ENCODE data around the gene JMJD4.

Gene JMJD4

DNA sequence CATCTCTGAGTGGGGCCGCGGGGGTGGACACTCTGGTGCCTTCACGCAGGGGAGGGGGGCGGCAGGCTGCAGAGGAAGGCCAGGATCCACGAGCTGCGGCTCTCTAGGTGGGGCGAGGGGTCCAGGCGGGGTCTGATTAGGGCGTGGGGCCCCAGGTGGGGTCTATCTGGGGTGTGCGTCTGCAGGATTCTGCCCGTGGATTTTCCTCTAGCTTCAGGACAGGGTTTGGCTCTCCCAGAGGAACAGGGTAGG lies 6.3 kb downstream of the JMJD4 start:
- no peak for DNase-seq (ENCODE audit: low read depth)
- TF ChIP-seq, protein P1, sequence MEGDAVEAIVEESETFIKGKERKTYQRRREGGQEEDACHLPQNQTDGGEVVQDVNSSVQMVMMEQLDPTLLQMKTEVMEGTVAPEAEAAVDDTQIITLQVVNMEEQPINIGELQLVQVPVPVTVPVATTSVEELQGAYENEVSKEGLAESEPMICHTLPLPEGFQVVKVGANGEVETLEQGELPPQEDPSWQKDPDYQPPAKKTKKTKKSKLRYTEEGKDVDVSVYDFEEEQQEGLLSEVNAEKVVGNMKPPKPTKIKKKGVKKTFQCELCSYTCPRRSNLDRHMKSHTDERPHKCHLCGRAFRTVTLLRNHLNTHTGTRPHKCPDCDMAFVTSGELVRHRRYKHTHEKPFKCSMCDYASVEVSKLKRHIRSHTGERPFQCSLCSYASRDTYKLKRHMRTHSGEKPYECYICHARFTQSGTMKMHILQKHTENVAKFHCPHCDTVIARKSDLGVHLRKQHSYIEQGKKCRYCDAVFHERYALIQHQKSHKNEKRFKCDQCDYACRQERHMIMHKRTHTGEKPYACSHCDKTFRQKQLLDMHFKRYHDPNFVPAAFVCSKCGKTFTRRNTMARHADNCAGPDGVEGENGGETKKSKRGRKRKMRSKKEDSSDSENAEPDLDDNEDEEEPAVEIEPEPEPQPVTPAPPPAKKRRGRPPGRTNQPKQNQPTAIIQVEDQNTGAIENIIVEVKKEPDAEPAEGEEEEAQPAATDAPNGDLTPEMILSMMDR (IDR thresholded peaks at IDR 0.05; ENCODE audit: low read length, missing control alignments): no peak
- H3K4me3 ChIP-seq (replicated peaks; ENCODE audit: low read depth, low read length): peak overlapping the region; percentile 57

DNA sequence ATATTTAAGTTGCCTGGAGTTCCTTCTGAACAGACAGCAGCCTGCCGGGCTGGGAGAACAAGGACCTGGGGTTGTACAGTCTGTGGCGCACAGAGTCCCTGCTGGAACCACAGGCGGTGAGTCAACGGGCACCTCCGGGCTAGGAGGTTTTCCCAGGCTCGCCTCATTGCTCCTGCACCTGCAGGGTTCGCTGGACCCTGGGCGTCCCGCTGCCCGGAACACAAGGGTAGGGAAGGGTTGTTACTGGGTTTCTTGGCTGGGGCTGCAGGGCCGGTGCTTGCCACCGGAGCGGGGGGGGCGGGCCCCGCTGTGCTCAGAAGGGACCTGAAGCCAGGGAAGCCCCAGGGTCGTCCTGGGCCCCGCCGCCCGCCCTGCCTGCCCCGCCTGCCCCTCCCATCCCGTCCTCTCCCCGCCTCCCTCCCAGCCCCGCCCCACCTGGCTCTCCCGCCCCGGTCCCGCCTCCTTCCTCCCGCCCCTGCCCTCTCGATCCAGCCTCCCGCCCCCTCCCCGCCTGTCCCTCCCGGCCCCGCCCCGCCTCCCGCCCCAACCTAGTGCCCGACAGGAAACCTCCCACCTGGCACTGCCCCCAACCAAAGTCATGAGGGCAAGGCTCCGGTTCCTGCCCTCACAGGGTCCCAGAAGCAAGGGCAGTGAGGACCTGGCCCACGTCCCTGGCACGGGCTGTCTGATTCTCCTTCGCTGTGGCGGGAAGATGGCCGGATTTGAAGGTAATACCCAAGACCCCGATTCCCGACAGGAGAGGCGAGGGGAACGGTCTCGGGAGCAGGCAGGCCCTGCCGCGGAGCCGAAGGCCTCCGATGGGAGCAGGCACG lies 6.8 kb downstream of the JMJD4 start:
- TF ChIP-seq, protein P1 (IDR thresholded peaks at IDR 0.05; ENCODE audit: low read length, missing control alignments): no peak
- DNase-seq (ENCODE audit: low read depth): peak; percentile 34
- peak overlapping the region; percentile 57 for H3K4me3 ChIP-seq (replicated peaks; ENCODE audit: low read depth, low read length)

- no peak for DNase-seq (ENCODE audit: low read depth)
Measured at GRCh38 chr1:227726924-227727599, 8.0 kb downstream of the JMJD4 start.

GRCh38 chr1:227726318-227726717 lies 8.8 kb downstream of the JMJD4 start:
- no peak for DNase-seq (ENCODE audit: low read depth)
- TF ChIP-seq, protein P1 (IDR thresholded peaks at IDR 0.05; ENCODE audit: low read length, missing control alignments): no peak

More at GRCh38 chr1:227726924-227727599, 8.0 kb downstream of the JMJD4 start:
- H3K4me3 ChIP-seq (replicated peaks; ENCODE audit: low read depth, low read length): no peak overlapping the region
- TF ChIP-seq, protein P1 (IDR thresholded peaks at IDR 0.05; ENCODE audit: low read length, missing control alignments): no peak

DNA sequence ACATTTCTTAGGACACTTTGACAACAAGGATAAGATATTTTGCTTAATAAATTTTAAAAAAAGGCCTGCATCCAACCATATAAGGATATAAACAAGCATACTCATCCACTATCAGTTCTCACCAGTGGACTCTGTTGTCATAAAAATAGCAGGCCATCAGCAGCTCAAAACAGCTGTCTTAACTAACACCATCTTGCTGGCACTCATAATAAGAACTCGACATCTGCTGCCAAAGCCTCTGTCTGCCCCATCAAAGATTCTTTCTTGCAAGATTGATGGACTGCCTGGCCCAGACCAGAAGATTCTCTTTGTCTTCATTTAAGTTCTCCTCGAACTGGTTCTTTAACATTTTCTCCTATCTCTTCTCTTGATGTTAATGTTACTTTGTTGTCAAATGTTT lies 10.1 kb downstream of the JMJD4 start:
- no peak for DNase-seq (ENCODE audit: low read depth)
- TF ChIP-seq, protein P1 (IDR thresholded peaks at IDR 0.05; ENCODE audit: low read length, missing control alignments): no peak
- H3K4me3 ChIP-seq (replicated peaks; ENCODE audit: low read depth, low read length): no peak overlapping the region

More at GRCh38 chr1:227726318-227726717, 8.8 kb downstream of the JMJD4 start:
- H3K4me3 ChIP-seq (replicated peaks; ENCODE audit: low read depth, low read length): no peak overlapping the region

DNA sequence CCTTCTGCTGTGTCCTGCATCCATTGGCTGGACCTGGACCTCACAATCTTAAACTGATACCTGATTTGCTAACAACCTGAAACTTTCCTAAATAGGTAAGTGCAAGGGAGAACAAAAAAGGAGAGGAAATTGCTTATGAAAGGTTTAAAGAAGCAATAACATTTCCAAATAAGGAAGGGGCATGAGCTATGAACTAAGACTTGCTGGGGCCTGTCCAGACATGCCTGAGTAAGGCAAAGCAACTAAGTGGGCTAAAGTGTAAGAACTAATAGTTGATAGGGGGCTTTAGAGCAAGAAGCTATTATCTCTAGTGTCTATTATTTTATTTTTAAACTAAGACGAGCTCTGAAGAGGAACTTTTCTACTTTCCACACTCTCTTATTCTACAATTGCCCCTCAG lies 11.6 kb downstream of the JMJD4 start:
- H3K4me3 ChIP-seq (replicated peaks; ENCODE audit: low read depth, low read length): no peak overlapping the region
- TF ChIP-seq, protein P1 (IDR thresholded peaks at IDR 0.05; ENCODE audit: low read length, missing control alignments): no peak
- no peak for DNase-seq (ENCODE audit: low read depth)
